ENCODE data around the gene CHRNA7.

Gene CHRNA7

GRCh38 chr15:32035285-32035684, 5.0 kb downstream of the CHRNA7 start:
- Mint-ChIP-seq H3K9me3 (no peaks in the 10 kb centered on the region), H3K4me3 (no peak overlapping the region), H3K27ac (no peak overlapping the region), H3K4me1 (ENCODE audit: low read depth) (peaks cover 5% of the 10 kb centered on the region), H3K36me3 (ENCODE audit: low read depth) (no peaks in the 10 kb centered on the region), H3K27me3 (peaks cover 26% of the 10 kb centered on the region)
- intact Hi-C loops (cut with micrococcal nuclease), result no loop called here

DNA sequence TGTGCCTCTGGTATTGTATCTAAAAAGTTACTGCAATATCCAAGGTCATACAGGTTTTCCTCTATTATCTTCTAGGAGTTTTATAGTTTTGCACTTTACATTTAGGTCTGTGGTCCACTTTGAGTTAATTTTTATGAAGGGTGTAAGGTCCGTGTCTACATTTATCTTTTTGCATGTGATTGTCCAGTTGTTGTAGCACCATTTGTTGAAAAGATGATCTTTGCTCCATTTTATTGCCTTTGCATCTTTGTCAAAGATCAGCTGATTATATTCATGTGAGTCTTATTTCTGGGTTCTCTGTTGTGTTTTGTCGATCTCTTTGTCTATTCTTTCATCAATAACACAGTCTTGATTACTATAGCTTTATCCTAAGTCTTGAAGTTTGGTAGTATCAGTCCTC, 6.7 kb downstream of the CHRNA7 start:
- peaks cover 14% of the 10 kb centered on the region for H3K27me3 Mint-ChIP-seq
- H3K36me3 Mint-ChIP-seq (ENCODE audit: low read depth), result no peaks in the 10 kb centered on the region
- H3K4me1 Mint-ChIP-seq (ENCODE audit: low read depth), result no peaks in the 10 kb centered on the region
- intact Hi-C loops (cut with micrococcal nuclease), result no loop called here
- no peak overlapping the region for H3K27ac Mint-ChIP-seq
- H3K9me3 Mint-ChIP-seq, result no peaks in the 10 kb centered on the region
- H3K4me3 Mint-ChIP-seq, result no peak overlapping the region

- no peak overlapping the region for H3K4me3 Mint-ChIP-seq
- no peak overlapping the region for H3K27ac Mint-ChIP-seq
- peaks cover 6% of the 10 kb centered on the region for H3K4me1 Mint-ChIP-seq (ENCODE audit: low read depth)
- H3K27me3 Mint-ChIP-seq, result peaks cover 3% of the 10 kb centered on the region
- H3K36me3 Mint-ChIP-seq (ENCODE audit: low read depth), result no peaks in the 10 kb centered on the region
- no peaks in the 10 kb centered on the region for H3K9me3 Mint-ChIP-seq
- intact Hi-C loops (cut with micrococcal nuclease), result no loop called here
Measured at GRCh38 chr15:32041294-32041693, 11.0 kb downstream of the CHRNA7 start.

GRCh38 chr15:32042269-32042972, 12.1 kb downstream of the CHRNA7 start:
- peaks cover 1% of the 10 kb centered on the region for H3K27me3 Mint-ChIP-seq
- no peak overlapping the region for H3K4me3 Mint-ChIP-seq
- H3K36me3 Mint-ChIP-seq (ENCODE audit: low read depth), result no peaks in the 10 kb centered on the region
- no peak overlapping the region for H3K27ac Mint-ChIP-seq
- H3K4me1 Mint-ChIP-seq (ENCODE audit: low read depth), result peaks cover 6% of the 10 kb centered on the region
- no peaks in the 10 kb centered on the region for H3K9me3 Mint-ChIP-seq
- intact Hi-C loops (cut with micrococcal nuclease), result no loop called here

- no peak overlapping the region for H3K4me3 Mint-ChIP-seq
- H3K4me1 Mint-ChIP-seq (ENCODE audit: low read depth), result no peaks in the 10 kb centered on the region
- peaks cover 13% of the 10 kb centered on the region for H3K9me3 Mint-ChIP-seq
- H3K27ac Mint-ChIP-seq, result no peak overlapping the region
- H3K27me3 Mint-ChIP-seq, result no peaks in the 10 kb centered on the region
- no peaks in the 10 kb centered on the region for H3K36me3 Mint-ChIP-seq (ENCODE audit: low read depth)
- intact Hi-C loops (cut with micrococcal nuclease), result no loop called here
Measured at GRCh38 chr15:32053719-32054118, 23.4 kb downstream of the CHRNA7 start.

DNA sequence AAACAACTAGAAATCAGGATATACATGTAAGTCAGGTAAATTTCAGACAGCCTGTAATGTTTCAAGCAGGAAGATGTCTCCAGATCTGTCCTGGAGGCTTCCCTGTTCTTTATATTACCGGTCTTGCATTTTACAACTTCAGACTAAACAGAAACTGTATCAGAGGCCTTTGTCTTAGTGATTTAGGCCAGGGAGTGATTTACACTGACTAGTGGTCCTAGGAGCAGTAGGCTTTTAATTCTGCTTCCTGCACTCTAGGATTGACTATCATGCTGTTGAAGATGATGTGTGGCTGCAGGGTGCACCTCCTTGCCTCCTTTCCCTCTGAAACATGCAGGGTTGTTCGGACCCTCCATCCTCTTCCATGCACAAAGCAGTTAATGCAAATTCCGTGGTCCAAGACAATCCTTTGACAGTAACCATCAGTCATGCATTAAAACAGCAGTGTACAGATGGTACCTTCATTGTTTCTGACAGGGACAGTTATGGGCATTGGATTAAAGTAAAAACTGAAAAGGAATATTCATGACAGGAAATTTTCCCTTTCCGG, 27.6 kb downstream of the CHRNA7 start:
- intact Hi-C loops (cut with micrococcal nuclease), result no loop called here
- no peaks in the 10 kb centered on the region for H3K36me3 Mint-ChIP-seq (ENCODE audit: low read depth)
- H3K4me3 Mint-ChIP-seq, result no peak overlapping the region
- no peaks in the 10 kb centered on the region for H3K9me3 Mint-ChIP-seq
- no peaks in the 10 kb centered on the region for H3K27me3 Mint-ChIP-seq
- H3K4me1 Mint-ChIP-seq (ENCODE audit: low read depth), result no peaks in the 10 kb centered on the region
- no peak overlapping the region for H3K27ac Mint-ChIP-seq

DNA sequence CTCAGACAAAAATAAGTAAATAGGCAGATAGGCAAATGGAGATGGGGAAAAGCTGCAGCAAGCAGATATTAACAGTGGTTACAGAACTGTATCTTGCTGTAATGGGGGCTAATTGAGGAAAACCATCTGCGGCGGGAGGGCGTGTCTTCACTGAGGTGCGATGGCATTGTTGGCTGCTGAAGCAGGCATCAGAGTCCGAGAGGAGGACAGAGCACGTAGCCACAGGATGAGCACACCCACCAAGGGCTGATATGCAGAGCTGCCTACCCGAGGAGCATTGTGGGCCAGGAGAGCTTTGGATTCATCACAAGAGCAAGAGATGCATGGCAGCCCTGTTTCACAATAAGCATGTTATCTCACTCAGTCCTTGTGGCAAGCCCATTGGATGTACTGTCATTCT, 30.4 kb downstream of the CHRNA7 start:
- Mint-ChIP-seq H3K9me3 (no peaks in the 10 kb centered on the region), H3K36me3 (ENCODE audit: low read depth) (no peaks in the 10 kb centered on the region), H3K4me1 (ENCODE audit: low read depth) (no peaks in the 10 kb centered on the region), H3K4me3 (no peak overlapping the region), H3K27me3 (no peaks in the 10 kb centered on the region), H3K27ac (no peak overlapping the region)
- intact Hi-C loops (cut with micrococcal nuclease), result loop anchor here (10.0 kb wide), 1 partner anchor 54 kb away; no protein-coding TSS in a partner anchor

DNA sequence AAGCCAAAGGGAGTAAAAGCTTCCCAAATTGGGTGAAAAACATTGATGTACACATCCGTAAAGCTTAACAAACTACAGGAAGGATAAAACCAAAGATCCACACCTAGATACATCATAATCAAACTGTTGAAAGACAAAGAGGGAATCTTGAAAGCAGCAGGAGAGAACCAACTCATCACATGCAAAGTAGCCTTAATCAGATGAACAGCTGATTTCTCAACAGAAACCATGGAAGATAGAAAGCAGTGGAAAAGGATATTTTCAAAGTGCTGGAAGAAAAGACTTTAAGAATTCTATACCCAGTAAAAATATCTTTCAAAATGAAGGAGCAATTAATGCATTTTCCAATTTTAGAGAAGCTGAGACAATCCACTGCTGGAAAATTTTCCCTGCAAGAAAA, 36.8 kb downstream of the CHRNA7 start:
- Mint-ChIP-seq H3K36me3 (ENCODE audit: low read depth) (no peaks in the 10 kb centered on the region), H3K4me1 (ENCODE audit: low read depth) (no peaks in the 10 kb centered on the region), H3K27ac (no peak overlapping the region), H3K27me3 (no peaks in the 10 kb centered on the region), H3K4me3 (no peak overlapping the region), H3K9me3 (peaks cover 27% of the 10 kb centered on the region)
- intact Hi-C loops (cut with micrococcal nuclease), result loop anchor here (10.0 kb wide), 1 partner anchor 48 kb away; no protein-coding TSS in a partner anchor

DNA sequence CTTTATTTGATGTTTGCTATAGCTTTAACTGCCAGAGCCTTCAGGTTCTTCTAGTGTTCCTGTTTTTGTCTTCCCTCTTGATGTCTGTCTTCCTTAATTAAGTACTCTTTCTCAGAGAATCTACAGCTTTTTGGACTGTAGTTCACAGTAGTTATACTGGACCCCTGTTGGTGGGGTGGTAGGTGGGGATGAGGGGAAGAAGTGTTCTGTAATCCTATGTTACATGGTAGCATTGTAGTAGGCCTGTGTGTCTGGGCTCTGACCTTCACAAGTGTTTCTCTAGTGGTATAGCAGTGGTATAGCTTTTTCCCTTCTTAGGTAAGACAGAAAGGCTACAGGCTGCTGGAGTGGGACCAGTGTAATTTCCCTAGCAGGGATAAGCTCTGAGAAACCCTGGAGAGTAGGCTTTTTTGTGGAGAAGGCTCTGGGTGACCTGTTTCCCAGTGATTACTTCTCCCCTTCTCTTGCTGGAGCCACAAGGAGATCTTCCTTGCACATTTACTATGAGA, 59.6 kb downstream of the CHRNA7 start:
- no peaks in the 10 kb centered on the region for H3K4me1 Mint-ChIP-seq (ENCODE audit: low read depth)
- H3K9me3 Mint-ChIP-seq, result no peaks in the 10 kb centered on the region
- no peaks in the 10 kb centered on the region for H3K27me3 Mint-ChIP-seq
- H3K36me3 Mint-ChIP-seq (ENCODE audit: low read depth), result no peaks in the 10 kb centered on the region
- intact Hi-C loops (cut with micrococcal nuclease), result no loop called here
- no peak overlapping the region for H3K27ac Mint-ChIP-seq
- no peak overlapping the region for H3K4me3 Mint-ChIP-seq

GRCh38 chr15:32091505-32092380, 61.4 kb downstream of the CHRNA7 start:
- intact Hi-C loops (cut with micrococcal nuclease), result no loop called here
- Mint-ChIP-seq H3K27me3 (no peaks in the 10 kb centered on the region), H3K36me3 (ENCODE audit: low read depth) (no peaks in the 10 kb centered on the region), H3K4me1 (ENCODE audit: low read depth) (no peaks in the 10 kb centered on the region), H3K4me3 (no peak overlapping the region), H3K27ac (no peak overlapping the region), H3K9me3 (no peaks in the 10 kb centered on the region)

DNA sequence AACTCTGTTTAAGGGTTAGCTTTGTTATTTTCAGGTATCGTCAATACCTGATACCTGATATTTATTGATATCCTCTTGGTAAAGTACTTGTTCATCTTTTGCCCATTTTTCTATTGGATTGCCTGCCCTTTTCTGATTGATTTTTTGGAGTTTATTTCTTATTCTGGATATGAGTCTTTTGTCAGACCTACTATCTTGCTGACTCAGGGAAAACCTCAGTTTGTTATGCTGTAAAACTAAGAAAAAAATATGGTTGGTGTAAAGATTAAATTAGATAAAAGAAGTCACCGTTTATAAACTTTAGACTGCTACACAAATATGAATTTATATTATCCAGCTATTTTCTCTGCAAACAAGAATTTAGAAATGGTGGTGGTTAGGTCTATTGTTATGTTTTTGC, 65.9 kb downstream of the CHRNA7 start:
- Mint-ChIP-seq H3K27ac (no peak overlapping the region), H3K4me1 (ENCODE audit: low read depth) (no peaks in the 10 kb centered on the region), H3K27me3 (no peaks in the 10 kb centered on the region), H3K36me3 (ENCODE audit: low read depth) (no peaks in the 10 kb centered on the region), H3K9me3 (no peaks in the 10 kb centered on the region), H3K4me3 (no peak overlapping the region)
- intact Hi-C loops (cut with micrococcal nuclease), result no loop called here

DNA sequence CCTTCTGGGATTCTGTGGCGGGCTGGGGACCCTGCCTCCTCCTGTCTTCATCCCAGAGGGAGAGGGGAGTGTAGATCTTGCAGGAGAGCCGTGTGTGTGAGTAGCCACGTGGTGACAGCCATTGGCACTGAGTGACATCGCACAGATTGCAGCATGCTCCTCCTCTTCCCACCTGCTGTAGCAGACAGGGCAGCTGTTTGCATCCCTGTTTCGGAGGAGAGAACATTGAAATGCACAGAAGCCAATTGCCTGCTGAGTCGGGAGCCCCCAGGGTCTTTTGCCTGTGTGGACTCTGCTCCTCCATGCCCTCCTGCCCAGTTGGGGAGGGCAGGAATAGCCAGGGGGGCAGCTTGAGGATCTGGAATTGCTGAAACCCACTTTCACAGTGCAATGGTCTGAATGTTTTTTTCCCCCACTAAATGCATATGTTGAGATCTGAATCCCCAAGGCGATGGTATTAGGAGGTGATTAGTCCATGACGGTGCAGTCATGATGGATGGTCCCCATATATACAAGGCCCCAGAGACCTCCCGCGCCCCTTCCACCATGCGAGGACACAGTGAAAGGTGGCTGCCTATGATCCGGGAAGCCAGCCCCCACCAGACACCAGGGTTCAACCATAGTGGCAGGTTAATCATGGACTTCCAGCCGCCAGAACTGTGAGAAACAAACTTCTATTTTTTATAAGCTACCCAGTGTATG, 66.8 kb downstream of the CHRNA7 start:
- no peak overlapping the region for H3K4me3 Mint-ChIP-seq
- no peaks in the 10 kb centered on the region for H3K4me1 Mint-ChIP-seq (ENCODE audit: low read depth)
- H3K9me3 Mint-ChIP-seq, result no peaks in the 10 kb centered on the region
- H3K27ac Mint-ChIP-seq, result no peak overlapping the region
- intact Hi-C loops (cut with micrococcal nuclease), result no loop called here
- no peaks in the 10 kb centered on the region for H3K36me3 Mint-ChIP-seq (ENCODE audit: low read depth)
- H3K27me3 Mint-ChIP-seq, result no peaks in the 10 kb centered on the region

DNA sequence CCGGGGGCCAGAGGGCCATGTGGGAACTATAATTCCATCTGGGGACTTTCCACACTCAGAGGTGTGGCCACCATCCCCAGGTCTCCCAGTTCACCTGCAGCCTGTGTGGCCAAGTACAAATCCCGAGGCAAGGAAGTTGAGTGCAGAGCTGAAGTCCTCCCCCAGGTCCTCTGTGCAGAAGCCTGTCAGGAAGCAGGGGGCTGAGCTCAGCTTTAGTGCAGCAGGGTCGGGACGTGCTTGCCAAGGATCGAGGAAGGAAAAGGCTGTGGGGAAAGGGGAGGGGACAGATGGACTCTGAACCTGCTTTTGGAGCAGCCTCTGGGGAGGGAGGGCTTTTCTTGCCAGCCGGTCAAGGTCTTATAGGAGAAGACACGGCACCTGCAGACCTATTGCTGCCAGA, 67.7 kb downstream of the CHRNA7 start:
- Mint-ChIP-seq H3K9me3 (no peaks in the 10 kb centered on the region), H3K4me3 (no peak overlapping the region), H3K4me1 (ENCODE audit: low read depth) (no peaks in the 10 kb centered on the region), H3K27ac (no peak overlapping the region), H3K27me3 (no peaks in the 10 kb centered on the region), H3K36me3 (ENCODE audit: low read depth) (no peaks in the 10 kb centered on the region)
- intact Hi-C loops (cut with micrococcal nuclease), result no loop called here
